ENCODE measurements around the gene SMNDC1.

The SMNDC1 gene

GRCh38 chr10:110326351-110327032 is 21.8 kb upstream of the SMNDC1 start:
- no peak for DNase-seq

- no peak for DNase-seq
Observed at GRCh38 chr10:110324805-110325280, 20.1 kb upstream of the SMNDC1 start.

GRCh38 chr10:110324201-110324804 is 19.6 kb upstream of the SMNDC1 start:
- no peak for DNase-seq

- DNase-seq: no peak
Observed at GRCh38 chr10:110323503-110323902, 18.8 kb upstream of the SMNDC1 start.

- DNase-seq: no peak
Observed at GRCh38 chr10:110321869-110322620, 17.3 kb upstream of the SMNDC1 start.

- no peak for DNase-seq
Observed at GRCh38 chr10:110317866-110318850, 13.4 kb upstream of the SMNDC1 start.

- no peak for DNase-seq
Observed at GRCh38 chr10:110313674-110314073, 9.0 kb upstream of the SMNDC1 start.

GRCh38 chr10:110312206-110312605 is 7.5 kb upstream of the SMNDC1 start:
- no peak for DNase-seq

GRCh38 chr10:110311357-110311949 is 6.7 kb upstream of the SMNDC1 start:
- DNase-seq: peak; percentile 67

GRCh38 chr10:110310741-110311140 is 6.0 kb upstream of the SMNDC1 start:
- no peak for DNase-seq

GRCh38 chr10:110307805-110308204 is 3.1 kb upstream of the SMNDC1 start:
- no peak for DNase-seq

GRCh38 chr10:110306452-110306768 is 1.7 kb upstream of the SMNDC1 start:
- DNase-seq: no peak

GRCh38 chr10:110305767-110306451 is 1.2 kb upstream of the SMNDC1 start:
- DNase-seq: peak; percentile 73

- DNase-seq: peak; percentile 58
Observed at GRCh38 chr10:110304394-110304779, 333 bp downstream of the SMNDC1 start.

GRCh38 chr10:110303681-110304080 is 1.0 kb downstream of the SMNDC1 start:
- DNase-seq: no peak

- DNase-seq: no peak
Observed at GRCh38 chr10:110300486-110300986, 4.2 kb downstream of the SMNDC1 start.

GRCh38 chr10:110296966-110297365 is 7.8 kb downstream of the SMNDC1 start:
- DNase-seq: no peak

GRCh38 chr10:110286841-110287240 is 17.9 kb downstream of the SMNDC1 start:
- DNase-seq: no peak

GRCh38 chr10:110285501-110285900 is 19.2 kb downstream of the SMNDC1 start:
- DNase-seq: peak; percentile 38

- DNase-seq: no peak
Observed at GRCh38 chr10:110284262-110284661, 20.5 kb downstream of the SMNDC1 start.

GRCh38 chr10:110279407-110279986 is 25.2 kb downstream of the SMNDC1 start:
- peak; percentile 70 for DNase-seq

All from NCI-H69 (cell line).